IMR-90 (cell line): ENCODE measurements around the gene DMD. TPM values are rescaled to one million over a fixed set of nuclear protein-coding genes. Genes with fewer than 3 reads are reported as not detected.

Source experiments
- ATAC-seq: fragments of 200-7000 bp; cut with Tn5 transposase; 2 replicates; pipeline ENCODE4 v1.9.1; 2020; ENCODE audit warnings: low read depth, mild to moderate bottlenecking, moderate library complexity
- BruUV-seq: library from RNA; stranded (reverse); fragments of 400-500 nt; replicated peaks from 2 replicates; lab custom pipeline; 2021; lab: Mats Ljungman, UMichigan
- CTCF ChIA-PET: fragments of 300-600 bp; formaldehyde crosslinking; extraction: SDS; loops from one replicate; lab custom pipeline; 2021; ENCODE audit warnings: antibody characterized with exemption; lab: Yijun Ruan, JAX
- POLR2A ChIA-PET: fragments of 300-600 bp; sonication (Branson Sonifier 250); formaldehyde crosslinking; loops from one replicate; lab custom pipeline; 2022; ENCODE audit warnings: antibody characterized with exemption; ENCODE audit not compliant: unreplicated experiment; lab: Charles Lee
- DNase-seq: peaks from one replicate; pipeline ENCODE4 v3.0.0; 2013
- H2AFZ ChIP-seq: replicated peaks from 2 replicates; pipeline ENCODE3; 2013; ENCODE audit warnings: low read length, mild to moderate bottlenecking; ENCODE audit not compliant: poor library complexity
- H2AK5ac ChIP-seq: 2 replicates; pipeline ENCODE4 v1.6.1; 2013; ENCODE audit warnings: low read depth, low read length, inconsistent platforms
- H2AK9ac ChIP-seq: replicated peaks from 2 replicates; pipeline ENCODE3; 2013; ENCODE audit warnings: mild to moderate bottlenecking, low read depth, low read length, moderate library complexity; ENCODE audit not compliant: poor library complexity
- H2BK120ac ChIP-seq: 2 replicates; pipeline ENCODE4 v1.6.1; 2013; ENCODE audit warnings: low read depth, low read length, inconsistent platforms
- H2BK15ac ChIP-seq: 3 replicates; pipeline ENCODE4 v1.6.1; 2013; ENCODE audit warnings: low read depth, low read length, inconsistent platforms
- H2BK20ac ChIP-seq: 2 replicates; pipeline ENCODE4 v1.6.1; 2013; ENCODE audit warnings: low read depth, mild to moderate bottlenecking, inconsistent platforms, low read length, moderate library complexity
- H2BK5ac ChIP-seq: 2 replicates; pipeline ENCODE4 v1.6.1; 2013; ENCODE audit warnings: mild to moderate bottlenecking, low read depth, low read length, inconsistent platforms; ENCODE audit not compliant: poor library complexity, severe bottlenecking
- H3K14ac ChIP-seq: replicated peaks from 2 replicates; pipeline ENCODE4 v1.6.1; 2013; ENCODE audit warnings: low read depth, low read length, inconsistent platforms
- H3K18ac ChIP-seq: 2 replicates; pipeline ENCODE4 v1.6.1; 2013; ENCODE audit warnings: low read depth, low read length, control low read depth
- H3K23ac ChIP-seq: 2 replicates; pipeline ENCODE4 v1.6.1; 2013; ENCODE audit warnings: low read depth, low read length, inconsistent platforms
- H3K27ac ChIP-seq: 2 replicates; pipeline ENCODE4 v1.5.1; 2013; ENCODE audit warnings: mild to moderate bottlenecking, control low read depth, low read length; ENCODE audit not compliant: insufficient read depth
- H3K27me3 ChIP-seq: 2 replicates; pipeline ENCODE4 v1.6.1; 2013; ENCODE audit warnings: low read length; ENCODE audit not compliant: control insufficient read depth, insufficient read depth
- H3K36me3 ChIP-seq: 2 replicates; pipeline ENCODE4 v1.6.1; 2013; ENCODE audit warnings: low read length, mixed read lengths; ENCODE audit not compliant: control insufficient read depth, insufficient read depth
- H3K4ac ChIP-seq: 2 replicates; pipeline ENCODE4 v1.6.1; 2013; ENCODE audit warnings: low read depth, low read length, inconsistent platforms
- H3K4me1 ChIP-seq: 2 replicates; pipeline ENCODE4 v1.6.1; 2013; ENCODE audit warnings: low read length, mixed read lengths; ENCODE audit not compliant: control insufficient read depth, insufficient read depth
- H3K4me2 ChIP-seq: 2 replicates; pipeline ENCODE4 v1.6.1; 2013; ENCODE audit warnings: low read depth, mild to moderate bottlenecking, control low read depth, low read length, moderate library complexity
- H3K4me3 ChIP-seq: 2 replicates; pipeline ENCODE4 v1.5.1; 2013; ENCODE audit warnings: low read depth, mild to moderate bottlenecking, control low read depth, low read length, moderate library complexity; ENCODE audit not compliant: insufficient read depth
- H3K56ac ChIP-seq: 2 replicates; pipeline ENCODE4 v1.6.1; 2013; ENCODE audit warnings: low read length, inconsistent platforms; ENCODE audit not compliant: insufficient read depth; ENCODE audit errors: extremely low read depth
- H3K79me1 ChIP-seq, 2 experiments: 2 replicates each; pipeline ENCODE4 v1.6.1; 2013; ENCODE audit warnings: low read length in 2 of 2, inconsistent platforms in 1 of 2, low read depth in 1 of 2
- H3K9ac ChIP-seq: 2 replicates; pipeline ENCODE4 v1.6.1; 2013; ENCODE audit warnings: low read depth, low read length, control low read depth
- H3K9me1 ChIP-seq: 2 replicates; pipeline ENCODE4 v1.6.1; 2013; ENCODE audit warnings: low read length, inconsistent platforms; ENCODE audit not compliant: insufficient read depth
- H3K9me3 ChIP-seq: 2 replicates; pipeline ENCODE4 v1.6.1; 2013; ENCODE audit warnings: low read length; ENCODE audit not compliant: control insufficient read depth, insufficient read depth
- H4K20me1 ChIP-seq: 2 replicates; pipeline ENCODE4 v1.6.1; 2013; ENCODE audit warnings: low read length, inconsistent platforms; ENCODE audit not compliant: insufficient read depth
- H4K5ac ChIP-seq: 2 replicates; pipeline ENCODE4 v1.6.1; 2013; ENCODE audit warnings: mild to moderate bottlenecking, low read depth, low read length, control low read depth
- H4K8ac ChIP-seq, 2 experiments: 2 replicates each; pipeline ENCODE4 v1.6.1; 2013; ENCODE audit warnings: low read depth in 2 of 2, low read length in 2 of 2, control low read depth in 1 of 2, inconsistent platforms in 1 of 2
- H4K91ac ChIP-seq: 2 replicates; pipeline ENCODE4 v1.6.1; 2013; ENCODE audit warnings: low read depth, low read length, inconsistent platforms; ENCODE audit not compliant: insufficient read depth
- BHLHE40 ChIP-seq: fragments of 150-350 bp; IDR thresholded peaks from 2 replicates; pipeline ENCODE4 v1.6.1; 2016; ENCODE audit warnings: mild to moderate bottlenecking, low read depth, low read length
- CEBPB ChIP-seq: IDR thresholded peaks from 2 replicates; pipeline ENCODE4 v1.6.1; 2012; ENCODE audit warnings: low read depth, low read length, improper control_type of control experiment
- CHD1 ChIP-seq: IDR thresholded peaks from 2 replicates; pipeline ENCODE4 v1.6.1; 2012; ENCODE audit warnings: low read depth, low read length, improper control_type of control experiment
- ELK1 ChIP-seq: fragments of 150-350 bp; IDR thresholded peaks from 2 replicates; pipeline ENCODE4 v1.6.1; 2016; ENCODE audit warnings: low read depth, mild to moderate bottlenecking, low read length, moderate library complexity, borderline replicate concordance
- MAFK ChIP-seq: IDR thresholded peaks from 2 replicates; pipeline ENCODE4 v1.6.1; 2012; ENCODE audit warnings: low read depth, low read length, improper control_type of control experiment
- MAZ ChIP-seq: IDR thresholded peaks from 2 replicates; pipeline ENCODE4 v1.6.1; 2012; ENCODE audit warnings: low read depth, mild to moderate bottlenecking, low read length, improper control_type of control experiment, moderate library complexity, borderline replicate concordance
- MXI1 ChIP-seq: IDR thresholded peaks from 2 replicates; pipeline ENCODE4 v1.6.1; 2012; ENCODE audit warnings: low read depth, mild to moderate bottlenecking, low read length, moderate library complexity, borderline replicate concordance
- NFE2L2 ChIP-seq: fragments of 150-350 bp; IDR thresholded peaks from 2 replicates; pipeline ENCODE4 v1.6.1; 2016; ENCODE audit warnings: low read depth, mild to moderate bottlenecking, low read length
- POLR2A ChIP-seq: IDR thresholded peaks from 2 replicates; pipeline ENCODE4 v1.6.1; 2012; ENCODE audit warnings: mild to moderate bottlenecking, low read depth, low read length
- RAD21 ChIP-seq: IDR thresholded peaks from 2 replicates; pipeline ENCODE4 v1.6.1; 2012; ENCODE audit warnings: low read length, improper control_type of control experiment
- RCOR1 ChIP-seq: IDR thresholded peaks from 2 replicates; pipeline ENCODE4 v1.6.1; 2012; ENCODE audit warnings: mild to moderate bottlenecking, low read length, improper control_type of control experiment; ENCODE audit not compliant: insufficient replicate concordance
- RFX5 ChIP-seq: IDR thresholded peaks from 2 replicates; pipeline ENCODE4 v1.8.0; 2012; ENCODE audit warnings: low read depth, mild to moderate bottlenecking, low read length, moderate library complexity
- WGBS, 2 experiments: methylation state at CpG; one replicate each; pipeline versions ENCODE4 v1.1.5 to v1.1.7; 2013; ENCODE audit warnings: missing lambda C conversion rate in 2 of 2; ENCODE audit not compliant: insufficient read length in 1 of 2; ENCODE audit errors: extremely low coverage in 2 of 2; 5-methylcytosine and 5-hydroxymethylcytosine counted together
- dilution Hi-C: fragments of 300-500 bp; cut with HindIII; formaldehyde crosslinking; loops from one replicate; pipeline ENCODE4 v1.14.3; 2018; ENCODE audit warnings: low sequenced_read_pairs; ENCODE audit not compliant: unreplicated experiment
- in situ Hi-C: fragments of 300-500 bp; cut with MboI; formaldehyde crosslinking; loops from 3 replicates; pipeline ENCODE4 v1.14.3; 2019; ENCODE audit warnings: low sequenced_read_pairs, inconsistent platforms, mixed read lengths
- intact Hi-C: fragments of 100-400 bp; cut with micrococcal nuclease; formaldehyde crosslinking; loops from 2 replicates; pipeline ENCODE4 v1.10.0; 2022
- polyA plus RNA-seq, 3 experiments: library from polyadenylated mRNA; depleted of rRNA; stranded (reverse); fragments of >200 nt; gene quantifications; 2 replicates each; pipeline ENCODE4 v1.2.3, GENCODE V29; 2012; ENCODE audit warnings: low replicate concordance in 1 of 3
- total RNA-seq: library from RNA; depleted of rRNA; stranded (reverse); fragments of >200 nt; gene quantifications from 2 replicates; pipeline ENCODE4 v1.2.3, GENCODE V29; 2012

The DMD gene
- total and polyA plus RNA-seq, 2 of the 4 experiments (the other 2 are of a cell fraction) = 6.6 to 11.8 TPM

- H3K18ac ChIP-seq = no peak overlapping the region
- no peak overlapping the region for H2AK5ac ChIP-seq
- dilution Hi-C loops (no loop called here), in situ Hi-C loops (no loop called here), intact Hi-C loops (loop anchor here (10.0 kb wide), 1 partner anchor 1931 kb away; no protein-coding TSS in a partner anchor)
- H4K20me1 ChIP-seq = no peaks in the 10 kb centered on the region
- no peaks in the 10 kb centered on the region for H3K9me1 ChIP-seq
- DNase-seq (no peak), ATAC-seq (no peak)
- no TSS peak for BruUV-seq
- no peak overlapping the region for H2BK20ac ChIP-seq
- no peak overlapping the region for H2BK5ac ChIP-seq
- no peaks in the 10 kb centered on the region for H3K27me3 ChIP-seq
- H3K4me1 ChIP-seq = no peaks in the 10 kb centered on the region
- H3K4ac ChIP-seq = no peak overlapping the region
- no peak overlapping the region for H4K5ac ChIP-seq
- no peak overlapping the region for H3K14ac ChIP-seq
- WGBS, 2 experiments = no CpG with 5 or more reads among the region's 7 CpGs
- TF ChIP-seq MAZ (no peak), MXI1 (no peak), RCOR1 (no peak), CHD1 (no peak), MAFK (no peak), POLR2A (no peak), CEBPB (no peak), RFX5 (no peak), RAD21 (no peak), BHLHE40 (no peak), ELK1 (no peak), NFE2L2 (no peak)
- CTCF ChIA-PET = no interaction called here
- no peak overlapping the region for H4K91ac ChIP-seq
- POLR2A ChIA-PET = no interaction called here
- H2AFZ ChIP-seq = no peak overlapping the region
- H3K4me2 ChIP-seq = no peak overlapping the region
- no peak overlapping the region for H3K23ac ChIP-seq
- H3K27ac ChIP-seq = no peak overlapping the region
- H3K79me1 ChIP-seq = no peaks in the 10 kb centered on the region
- H3K9me3 ChIP-seq = no peaks in the 10 kb centered on the region
- no peak overlapping the region for H4K8ac ChIP-seq
- no peak overlapping the region for H3K56ac ChIP-seq
- H2AK9ac ChIP-seq = no peak overlapping the region
- no peak overlapping the region for H3K4me3 ChIP-seq
- H2BK15ac ChIP-seq = no peak overlapping the region
- no peak overlapping the region for H3K9ac ChIP-seq
- no peaks in the 10 kb centered on the region for H3K36me3 ChIP-seq
- no peak overlapping the region for H2BK120ac ChIP-seq
These were observed 1845.3 kb downstream of the DMD start for GRCh38 chrX:31366041-31366440.
